Karpas-422 (cell line): ENCODE results near the gene CHRDL1. TPM values are rescaled to one million over a fixed set of nuclear protein-coding genes. Genes with fewer than 3 reads are reported as not detected.
A peak's percentile ranks its signal among the peaks of the same experiment; 100 is the strongest.

Experiments
- DNase-seq: peaks from one replicate; pipeline ENCODE4 v3.0.0-alpha.2; 2015
- H2AFZ ChIP-seq: fragments of 200-600 bp; sonication (generic); 2 replicates; pipeline ENCODE4 v1.6.1; 2014; ENCODE audit warnings: antibody characterized with exemption, low read length, mixed read lengths
- H3K27ac ChIP-seq: fragments of 200-600 bp; sonication (generic); 2 replicates; pipeline ENCODE4 v1.5.1; 2014; ENCODE audit warnings: mild to moderate bottlenecking, low read length, moderate library complexity
- H3K27me3 ChIP-seq: fragments of 200-600 bp; sonication (generic); 2 replicates; pipeline ENCODE4 v1.6.1; 2014; ENCODE audit warnings: low read length, mixed read lengths
- H3K36me3 ChIP-seq: fragments of 200-600 bp; sonication (generic); 2 replicates; pipeline ENCODE4 v1.6.1; 2014; ENCODE audit warnings: low read length, mixed read lengths; ENCODE audit not compliant: insufficient read depth
- H3K4me1 ChIP-seq: fragments of 200-600 bp; sonication (generic); 2 replicates; pipeline ENCODE4 v1.6.1; 2014; ENCODE audit warnings: mild to moderate bottlenecking, low read length, mixed read lengths
- H3K4me2 ChIP-seq: fragments of 200-600 bp; sonication (generic); 2 replicates; pipeline ENCODE4 v1.6.1; 2014; ENCODE audit warnings: low read length, low read depth, mild to moderate bottlenecking; ENCODE audit not compliant: poor library complexity, severe bottlenecking
- H3K4me3 ChIP-seq: fragments of 200-600 bp; sonication (generic); 2 replicates; pipeline ENCODE4 v1.5.1; 2014; ENCODE audit warnings: mild to moderate bottlenecking, antibody characterized with exemption, low read length, mixed read lengths
- H3K79me2 ChIP-seq: fragments of 200-600 bp; sonication (generic); 2 replicates; pipeline ENCODE4 v1.6.1; 2014; ENCODE audit warnings: mild to moderate bottlenecking, low read length, mixed read lengths
- H3K9ac ChIP-seq: fragments of 200-600 bp; sonication (generic); 2 replicates; pipeline ENCODE4 v1.6.0; 2014; ENCODE audit warnings: low read length
- H3K9me2 ChIP-seq: fragments of 200-600 bp; sonication (generic), shearing (Covaris generic); replicated peaks from 2 replicates; pipeline ENCODE4 v1.6.0; 2014; ENCODE audit warnings: mild to moderate bottlenecking, low read length, moderate library complexity; ENCODE audit not compliant: insufficient read depth
- H3K9me3 ChIP-seq: fragments of 300-700, 200-600 bp; sonication (generic); 2 replicates; pipeline ENCODE4 v1.6.1; 2014; ENCODE audit warnings: low read length, mixed read lengths
- H4K20me1 ChIP-seq: fragments of 200-600 bp; sonication (generic); 2 replicates; pipeline ENCODE4 v1.6.1; 2014; ENCODE audit warnings: mild to moderate bottlenecking, antibody characterized with exemption, low read length, low read depth; ENCODE audit not compliant: insufficient read depth
- total RNA-seq: library from RNA; depleted of rRNA; stranded (reverse); fragments of >200 nt; shearing (Covaris generic); gene quantifications from 2 replicates; pipeline ENCODE4 v1.2.3, GENCODE V29; 2014; ENCODE audit warnings: low replicate concordance

Gene CHRDL1
- total RNA-seq, 1 experiment from 2014 or later: not detected

GRCh38 chrX:110755611-110756010 is 40.0 kb downstream of the CHRDL1 start:
- Histone ChIP-seq H3K9ac (no peak overlapping the region), H3K27me3 (no peaks in the 10 kb centered on the region), H4K20me1 (no peaks in the 10 kb centered on the region), H3K4me2 (no peak overlapping the region), H3K79me2 (no peaks in the 10 kb centered on the region), H2AFZ (no peak overlapping the region), H3K9me2 (no peaks in the 10 kb centered on the region), H3K9me3 (no peaks in the 10 kb centered on the region; the same call in 1 of the 2 replicates), H3K4me1 (no peaks in the 10 kb centered on the region), H3K27ac (no peak overlapping the region), H3K36me3 (no peaks in the 10 kb centered on the region), H3K4me3 (no peak overlapping the region)
- no peak for DNase-seq

- H3K79me2 ChIP-seq: no peaks in the 10 kb centered on the region
- no peaks in the 10 kb centered on the region for H3K4me1 ChIP-seq
- no peak overlapping the region for H2AFZ ChIP-seq
- no peak overlapping the region for H3K27ac ChIP-seq
- no peaks in the 10 kb centered on the region for H4K20me1 ChIP-seq
- DNase-seq: no peak
- no peak overlapping the region for H3K4me2 ChIP-seq
- no peaks in the 10 kb centered on the region; the same call in 1 of the 2 replicates for H3K9me3 ChIP-seq
- H3K4me3 ChIP-seq: no peak overlapping the region
- H3K9me2 ChIP-seq: no peaks in the 10 kb centered on the region
- no peaks in the 10 kb centered on the region for H3K27me3 ChIP-seq
- H3K9ac ChIP-seq: no peak overlapping the region
- no peaks in the 10 kb centered on the region for H3K36me3 ChIP-seq
Observed at GRCh38 chrX:110755061-110755460, 40.6 kb downstream of the CHRDL1 start.

- H3K4me1 ChIP-seq: peaks cover 8% of the 10 kb centered on the region
- no peak overlapping the region for H2AFZ ChIP-seq
- no peaks in the 10 kb centered on the region for H4K20me1 ChIP-seq
- no peak overlapping the region for H3K4me2 ChIP-seq
- H3K27me3 ChIP-seq: no peaks in the 10 kb centered on the region
- no peak for DNase-seq
- no peak overlapping the region for H3K9ac ChIP-seq
- no peak overlapping the region for H3K4me3 ChIP-seq
- H3K79me2 ChIP-seq: no peaks in the 10 kb centered on the region
- no peaks in the 10 kb centered on the region for H3K36me3 ChIP-seq
- no peak overlapping the region for H3K27ac ChIP-seq
- no peaks in the 10 kb centered on the region for H3K9me3 ChIP-seq
- H3K9me2 ChIP-seq: no peaks in the 10 kb centered on the region
Observed at GRCh38 chrX:110750526-110751189, 45.0 kb downstream of the CHRDL1 start.

- Histone ChIP-seq H3K4me3 (no peak overlapping the region), H4K20me1 (no peaks in the 10 kb centered on the region), H3K27ac (no peak overlapping the region), H3K27me3 (no peaks in the 10 kb centered on the region), H3K9ac (no peak overlapping the region), H2AFZ (no peak overlapping the region), H3K4me1 (peaks cover 8% of the 10 kb centered on the region), H3K36me3 (no peaks in the 10 kb centered on the region), H3K4me2 (no peak overlapping the region), H3K9me2 (no peaks in the 10 kb centered on the region), H3K79me2 (no peaks in the 10 kb centered on the region), H3K9me3 (no peaks in the 10 kb centered on the region)
- peak; percentile 49 for DNase-seq
Observed at GRCh38 chrX:110748256-110748806, 47.3 kb downstream of the CHRDL1 start.

GRCh38 chrX:110746014-110746413 is 49.6 kb downstream of the CHRDL1 start:
- no peak overlapping the region for H3K9ac ChIP-seq
- peaks cover 8% of the 10 kb centered on the region for H3K4me1 ChIP-seq
- H3K27me3 ChIP-seq: no peaks in the 10 kb centered on the region
- H4K20me1 ChIP-seq: no peaks in the 10 kb centered on the region
- H3K9me2 ChIP-seq: no peaks in the 10 kb centered on the region
- no peaks in the 10 kb centered on the region for H3K9me3 ChIP-seq
- DNase-seq: no peak
- no peak overlapping the region for H3K27ac ChIP-seq
- no peak overlapping the region for H3K4me3 ChIP-seq
- no peaks in the 10 kb centered on the region for H3K79me2 ChIP-seq
- H2AFZ ChIP-seq: no peak overlapping the region
- no peak overlapping the region for H3K4me2 ChIP-seq
- no peaks in the 10 kb centered on the region for H3K36me3 ChIP-seq

- Histone ChIP-seq H3K4me1 (peaks cover 8% of the 10 kb centered on the region), H3K9ac (no peak overlapping the region), H3K79me2 (no peaks in the 10 kb centered on the region), H3K27ac (no peak overlapping the region), H4K20me1 (no peaks in the 10 kb centered on the region), H3K9me3 (no peaks in the 10 kb centered on the region), H3K9me2 (no peaks in the 10 kb centered on the region), H2AFZ (no peak overlapping the region), H3K4me3 (no peak overlapping the region), H3K27me3 (no peaks in the 10 kb centered on the region), H3K36me3 (no peaks in the 10 kb centered on the region), H3K4me2 (no peak overlapping the region)
- no peak for DNase-seq
Observed at GRCh38 chrX:110745288-110745687, 50.3 kb downstream of the CHRDL1 start.

- H3K9me2 ChIP-seq: no peaks in the 10 kb centered on the region
- H3K27ac ChIP-seq: no peak overlapping the region
- no peaks in the 10 kb centered on the region for H3K36me3 ChIP-seq
- H3K9me3 ChIP-seq: no peaks in the 10 kb centered on the region
- H3K27me3 ChIP-seq: no peaks in the 10 kb centered on the region
- H3K4me3 ChIP-seq: no peak overlapping the region
- no peak overlapping the region for H3K9ac ChIP-seq
- no peak overlapping the region for H2AFZ ChIP-seq
- no peak overlapping the region for H3K4me2 ChIP-seq
- H4K20me1 ChIP-seq: no peaks in the 10 kb centered on the region
- no peak for DNase-seq
- no peaks in the 10 kb centered on the region for H3K79me2 ChIP-seq
- peaks cover 8% of the 10 kb centered on the region for H3K4me1 ChIP-seq
Observed at GRCh38 chrX:110743679-110744340, 51.8 kb downstream of the CHRDL1 start.

GRCh38 chrX:110741213-110741796 is 54.3 kb downstream of the CHRDL1 start:
- Histone ChIP-seq H3K36me3 (no peaks in the 10 kb centered on the region), H3K4me2 (no peak overlapping the region), H3K27ac (no peak overlapping the region), H4K20me1 (no peaks in the 10 kb centered on the region), H3K27me3 (no peaks in the 10 kb centered on the region), H3K9me3 (no peaks in the 10 kb centered on the region), H3K9ac (no peak overlapping the region), H3K4me1 (no peaks in the 10 kb centered on the region), H3K9me2 (no peaks in the 10 kb centered on the region), H2AFZ (no peak overlapping the region), H3K79me2 (no peaks in the 10 kb centered on the region), H3K4me3 (no peak overlapping the region)
- DNase-seq: no peak
